GM19099 (cell line): ENCODE data around the gene BRSK2.

ENCODE experiments used
- POLR2A ChIP-seq: IDR thresholded peaks from 3 replicates; pipeline ENCODE4 v1.6.1; 2011; ENCODE audit warnings: low read depth; ENCODE audit not compliant: insufficient read length; ENCODE audit errors: extremely low read depth

Gene BRSK2

DNA sequence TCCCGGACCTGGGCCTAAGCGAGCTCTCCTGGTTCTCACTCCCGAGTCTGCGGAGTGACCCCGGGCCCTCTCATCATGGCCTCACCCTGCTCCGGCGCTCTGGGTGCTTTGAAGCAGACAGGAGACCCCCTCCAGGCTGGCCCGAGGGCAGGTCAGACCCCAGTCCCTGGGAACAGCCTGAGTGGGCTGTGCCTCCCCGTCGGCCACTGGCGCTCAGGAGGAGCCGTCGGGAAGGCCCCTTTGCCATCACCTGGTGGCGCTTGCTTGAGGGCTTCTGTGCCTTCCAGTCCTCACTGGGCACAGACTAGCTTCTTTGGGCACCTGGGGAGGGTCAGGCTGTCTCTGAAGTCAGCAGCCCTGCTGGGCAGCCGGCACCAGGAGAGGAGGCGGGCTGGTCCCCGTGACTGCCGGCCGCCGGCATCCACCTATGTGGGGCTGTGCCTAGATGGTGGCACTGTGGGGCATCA, 6.7 kb downstream of the BRSK2 start:
- no peak for TF ChIP-seq POLR2A

DNA sequence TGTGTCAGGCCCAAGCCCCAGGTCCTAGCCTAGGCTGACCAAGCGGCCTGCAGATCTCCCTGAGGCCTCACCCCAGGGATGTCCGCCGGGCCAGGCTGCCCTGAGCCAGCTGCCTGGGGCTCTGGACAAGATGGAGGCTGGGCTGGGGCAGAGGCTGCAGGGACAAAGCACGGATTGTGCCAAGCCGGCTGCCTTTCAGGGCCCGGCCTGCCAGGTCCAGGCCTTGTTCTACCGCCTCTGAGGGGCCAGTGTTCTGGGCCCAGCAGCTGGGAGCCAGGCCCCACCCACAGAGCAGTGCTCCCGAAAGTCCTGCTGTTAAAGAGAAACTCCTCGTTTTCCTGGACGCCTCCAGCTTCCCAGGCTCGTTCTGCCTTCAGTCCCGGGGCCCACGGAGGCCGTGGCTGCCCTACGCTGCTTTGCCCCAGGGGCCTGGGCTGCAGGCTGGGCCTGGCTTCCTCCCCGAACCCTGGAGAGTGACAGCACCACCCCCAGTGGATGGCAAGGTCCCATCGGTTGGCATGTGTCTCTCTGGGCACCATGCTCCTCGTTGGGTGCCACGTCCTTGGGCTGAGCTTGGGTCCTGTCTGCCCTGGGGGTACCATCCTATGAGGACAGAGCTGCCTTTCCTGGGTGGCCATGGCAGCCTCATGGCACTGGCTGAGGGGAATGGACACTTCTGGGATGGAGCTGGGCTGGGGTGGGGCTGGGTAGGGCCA, 7.6 kb downstream of the BRSK2 start:
- no peak for TF ChIP-seq POLR2A

DNA sequence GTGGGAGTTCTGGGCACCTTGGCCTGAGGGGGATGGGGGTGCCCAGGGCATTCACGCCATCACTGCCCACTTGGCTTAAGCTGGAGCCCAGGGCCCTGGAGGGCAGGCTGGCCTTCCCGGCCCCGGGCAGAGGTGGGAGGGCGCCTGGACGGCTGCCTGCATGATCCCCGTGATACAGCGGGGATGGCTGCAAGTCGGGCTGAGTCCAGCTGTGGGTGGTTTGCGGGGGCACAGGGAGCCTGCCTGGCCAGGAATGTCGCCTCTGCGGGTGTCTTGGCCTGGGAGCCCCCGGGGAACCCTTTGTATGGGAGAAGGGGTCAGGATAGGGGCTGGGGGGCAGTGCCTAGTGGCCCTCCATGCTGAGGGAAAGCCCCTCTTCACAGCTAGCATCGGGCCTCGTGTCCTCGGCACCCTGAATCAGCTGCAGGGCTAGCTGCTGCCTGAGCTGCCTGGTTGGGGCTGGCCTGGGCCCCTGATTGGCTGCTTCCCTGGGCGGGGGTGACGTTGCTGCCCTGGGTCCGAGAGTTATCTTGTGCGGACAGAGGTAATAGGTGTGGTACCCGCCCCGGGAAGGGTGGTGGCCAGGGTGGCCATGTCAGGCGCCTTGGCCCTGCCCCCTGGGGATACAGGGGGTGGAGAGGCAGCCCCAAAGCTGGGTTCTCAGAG, 8.3 kb downstream of the BRSK2 start:
- TF ChIP-seq POLR2A: no peak

DNA sequence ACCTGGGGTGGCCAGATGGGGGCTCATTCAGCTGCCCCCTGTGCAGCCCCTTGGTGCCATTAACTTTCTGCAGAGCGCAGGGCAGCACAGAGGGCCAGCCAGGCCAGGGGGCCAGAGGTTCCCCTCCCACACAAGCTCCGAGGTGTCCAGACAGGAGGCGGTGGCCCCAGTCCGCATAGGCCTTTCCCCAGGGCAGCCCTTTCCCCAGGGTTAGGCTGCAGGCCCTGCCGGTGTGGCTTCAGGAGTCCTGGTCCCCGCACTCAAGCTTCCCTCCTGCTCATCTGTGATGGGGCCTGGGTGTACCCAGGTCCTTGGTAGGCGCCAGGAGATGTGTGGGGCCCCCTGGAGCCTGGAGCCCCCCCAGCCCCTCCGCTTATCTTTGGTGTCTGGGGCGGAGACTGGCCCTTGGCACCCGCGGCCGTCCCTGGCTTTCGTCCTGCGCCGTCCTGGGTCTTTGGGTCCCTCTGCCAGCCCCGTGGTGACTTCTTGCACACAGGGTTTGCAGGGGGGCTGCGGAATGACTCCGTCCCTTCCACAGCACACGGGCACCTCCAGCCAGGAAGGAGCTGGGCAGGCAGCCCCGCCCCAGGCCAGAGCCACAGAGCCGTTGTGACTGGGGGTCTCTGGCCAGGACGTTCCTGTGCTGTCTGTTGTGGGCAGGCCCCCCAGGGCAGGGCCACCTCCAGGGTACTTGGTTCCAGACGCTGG, 8.9 kb downstream of the BRSK2 start:
- no peak for TF ChIP-seq POLR2A

DNA sequence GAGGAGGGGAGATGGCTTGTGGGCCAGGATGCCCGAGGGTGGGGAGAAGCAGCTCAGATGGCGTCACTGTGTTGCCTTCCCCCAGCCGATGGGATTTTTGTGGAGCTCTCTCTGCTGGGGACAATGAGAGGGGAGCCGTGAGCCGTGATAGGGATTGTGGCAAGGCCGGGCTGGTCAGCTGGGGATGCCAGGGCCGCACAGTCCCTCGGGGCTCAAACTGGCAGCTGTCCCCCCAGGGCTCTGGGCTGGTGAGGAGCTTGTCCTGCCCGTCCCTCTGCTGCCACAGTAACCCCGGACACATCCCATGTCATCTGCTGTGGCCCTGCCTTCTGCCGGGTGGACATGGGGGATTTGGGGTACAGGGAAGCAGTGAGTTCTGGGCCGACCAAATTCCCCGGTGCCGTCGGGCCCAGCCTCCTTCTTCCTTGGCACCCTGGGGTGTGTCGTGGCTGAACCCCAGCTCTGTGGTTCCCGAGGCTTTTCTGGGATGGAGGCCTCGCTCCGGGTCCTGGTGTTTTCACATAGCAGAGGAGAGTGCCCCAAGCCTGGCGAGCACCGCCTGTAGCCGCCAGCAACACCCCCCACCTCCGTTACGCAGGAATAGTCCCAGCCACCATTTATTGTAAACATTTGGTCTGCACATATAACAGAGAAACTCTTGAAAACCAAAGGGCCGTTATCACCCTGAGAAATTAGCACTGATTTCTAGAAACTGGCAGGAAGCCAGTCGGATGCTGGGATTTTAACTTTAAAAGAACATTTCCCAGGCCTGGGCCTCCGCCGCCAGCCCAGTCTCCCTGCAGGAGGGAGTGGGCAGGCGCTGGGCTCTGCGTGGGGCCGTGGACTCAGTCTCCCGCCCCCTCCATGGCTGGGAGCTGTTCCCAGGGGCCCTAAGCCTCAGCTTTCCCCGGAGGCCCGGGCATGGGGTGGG, 9.9 kb downstream of the BRSK2 start:
- no peak for TF ChIP-seq POLR2A

DNA sequence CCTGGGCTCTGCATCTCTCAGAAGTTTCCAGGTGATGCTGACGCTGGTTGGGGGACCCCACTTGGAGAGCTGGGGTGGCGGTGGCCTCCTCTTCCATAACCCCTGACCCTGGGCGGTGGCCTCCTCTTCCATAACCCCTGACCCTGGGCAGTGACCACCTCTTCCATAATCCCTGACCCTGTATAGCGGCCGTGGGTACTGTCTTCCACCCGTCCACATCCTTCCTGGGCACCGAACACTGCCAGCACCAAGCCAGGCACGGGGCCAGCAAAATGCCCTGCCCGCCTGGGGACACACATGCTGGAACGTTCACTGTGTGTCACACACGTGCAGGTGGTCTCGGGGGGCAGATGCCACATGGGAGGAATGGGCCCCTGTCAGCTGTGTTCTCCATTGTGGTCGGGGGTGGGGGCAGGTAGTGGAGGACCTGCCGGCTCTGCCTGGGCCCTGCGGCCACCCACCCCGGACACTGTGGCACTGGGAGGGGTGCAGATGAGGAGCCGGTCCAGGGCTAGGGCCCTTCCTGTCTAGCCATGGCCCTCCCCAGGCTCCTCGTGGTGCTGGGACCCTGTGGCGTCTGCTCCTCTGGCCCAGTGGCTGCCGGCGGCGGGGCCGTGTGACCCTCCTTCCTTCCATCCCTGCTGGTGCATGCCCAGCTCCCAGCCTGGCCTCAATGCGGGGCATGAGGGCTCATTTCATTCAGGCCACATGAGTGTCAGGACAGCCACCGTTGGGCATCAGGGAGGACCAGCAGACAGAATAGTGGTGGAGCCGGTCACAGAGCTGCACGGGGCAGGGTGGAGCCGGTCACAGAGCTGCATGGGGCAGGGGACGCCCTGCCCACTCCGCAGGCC, 10.8 kb downstream of the BRSK2 start:
- TF ChIP-seq POLR2A: no peak

DNA sequence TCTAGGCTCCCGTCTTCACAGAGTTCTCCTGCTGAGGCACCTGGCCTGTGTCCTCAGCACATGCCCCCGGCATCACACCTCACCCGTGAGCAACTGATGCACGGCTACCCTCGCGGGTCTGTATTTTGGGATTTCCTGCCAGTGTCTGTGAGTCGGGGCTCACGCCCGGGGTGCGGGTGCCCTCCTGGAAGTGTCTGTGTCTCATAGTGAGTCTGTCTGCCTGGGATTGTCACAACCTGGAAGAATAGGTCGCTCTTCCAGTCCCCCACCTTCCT, 11.4 kb downstream of the BRSK2 start:
- TF ChIP-seq POLR2A: no peak

DNA sequence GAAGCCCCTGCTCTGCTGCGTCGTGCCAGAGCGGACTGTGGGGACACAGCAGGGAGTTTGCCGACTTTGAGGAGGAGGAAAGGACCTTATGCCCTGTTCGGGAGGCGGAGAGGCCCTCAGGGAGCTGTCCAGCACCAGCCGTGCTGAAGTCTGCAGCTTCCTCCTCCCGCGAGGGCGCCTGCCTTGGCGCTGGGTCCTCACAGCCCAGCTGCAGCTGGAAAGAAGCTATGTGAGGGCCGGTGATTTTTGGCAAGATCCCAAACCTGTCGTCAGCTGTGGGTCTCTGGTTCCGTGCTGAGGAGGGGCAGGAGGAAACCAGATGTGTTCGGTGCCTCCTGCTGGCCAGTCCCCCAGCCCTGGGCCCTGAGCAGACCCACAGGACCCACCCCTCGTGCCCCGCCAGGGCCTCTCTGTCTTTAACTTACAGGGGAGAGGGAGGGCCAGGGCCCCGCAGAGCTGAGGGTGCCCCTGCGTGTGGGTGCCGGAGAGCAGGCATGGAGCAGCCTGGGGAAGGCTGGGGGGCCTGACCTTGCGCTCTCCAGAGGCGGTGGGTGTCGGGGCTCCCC, 12.0 kb downstream of the BRSK2 start:
- TF ChIP-seq POLR2A: no peak

DNA sequence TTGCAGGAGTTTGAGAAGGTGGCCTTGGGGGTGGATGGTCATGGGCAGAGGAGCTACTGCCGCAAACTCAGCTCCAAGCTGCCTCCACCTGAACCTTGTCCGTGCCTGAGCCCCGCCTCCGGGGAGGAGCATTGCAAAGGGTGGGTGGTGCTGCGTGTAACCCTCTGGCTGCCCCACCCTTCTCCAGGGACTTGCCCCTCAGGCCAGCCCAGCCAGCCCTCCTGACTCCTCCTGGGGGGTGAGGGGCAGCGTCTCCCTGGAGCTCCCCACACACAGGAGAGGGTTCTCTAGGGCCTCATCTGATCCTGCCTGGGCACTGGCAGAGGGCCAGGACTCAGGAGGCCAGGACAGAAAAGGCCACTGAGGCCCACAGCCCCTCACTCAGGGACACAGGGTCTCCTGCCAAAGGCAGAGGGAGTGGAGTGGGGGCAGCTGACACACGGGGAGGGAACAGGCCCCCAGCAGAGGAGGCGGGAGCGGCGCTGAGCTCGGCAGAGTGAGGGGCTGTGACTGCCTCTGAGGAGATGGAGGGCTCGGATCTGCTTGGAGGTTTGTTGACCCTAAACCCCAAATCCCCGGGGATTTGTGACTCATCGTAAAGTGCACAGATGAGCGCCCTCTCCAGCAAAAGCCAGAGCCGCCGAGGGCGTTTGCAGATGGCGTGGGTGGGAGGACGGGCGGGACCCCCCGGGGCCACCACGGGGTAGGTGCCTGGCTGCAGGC, 12.8 kb downstream of the BRSK2 start:
- TF ChIP-seq POLR2A: no peak

DNA sequence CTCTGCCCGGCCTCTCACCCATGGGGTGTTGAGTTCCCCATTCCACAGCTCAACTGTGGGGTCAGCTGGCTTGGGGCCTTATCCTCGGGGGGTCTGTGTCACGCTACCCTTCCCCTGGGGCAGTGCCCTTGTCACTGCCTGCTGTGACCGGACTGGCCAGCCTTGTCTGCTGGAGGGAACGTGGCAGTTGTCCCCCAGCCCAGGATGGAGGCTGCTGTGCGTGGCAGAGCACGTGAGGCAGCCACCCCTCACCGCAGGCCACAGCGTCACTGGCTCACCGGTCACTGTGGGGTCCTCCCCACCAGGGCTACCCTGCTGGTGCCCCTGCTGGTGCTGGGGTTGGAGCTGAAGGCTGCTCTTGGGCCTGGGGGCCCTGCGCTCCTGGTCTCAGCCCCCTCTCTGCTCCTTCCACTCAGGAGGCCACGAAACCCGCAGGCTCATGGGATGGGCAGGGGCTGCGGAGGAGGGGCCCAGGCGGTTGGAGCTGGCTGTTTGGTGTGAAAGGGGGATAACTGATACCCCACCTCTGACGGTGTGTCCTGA, 13.4 kb downstream of the BRSK2 start:
- TF ChIP-seq POLR2A: no peak

DNA sequence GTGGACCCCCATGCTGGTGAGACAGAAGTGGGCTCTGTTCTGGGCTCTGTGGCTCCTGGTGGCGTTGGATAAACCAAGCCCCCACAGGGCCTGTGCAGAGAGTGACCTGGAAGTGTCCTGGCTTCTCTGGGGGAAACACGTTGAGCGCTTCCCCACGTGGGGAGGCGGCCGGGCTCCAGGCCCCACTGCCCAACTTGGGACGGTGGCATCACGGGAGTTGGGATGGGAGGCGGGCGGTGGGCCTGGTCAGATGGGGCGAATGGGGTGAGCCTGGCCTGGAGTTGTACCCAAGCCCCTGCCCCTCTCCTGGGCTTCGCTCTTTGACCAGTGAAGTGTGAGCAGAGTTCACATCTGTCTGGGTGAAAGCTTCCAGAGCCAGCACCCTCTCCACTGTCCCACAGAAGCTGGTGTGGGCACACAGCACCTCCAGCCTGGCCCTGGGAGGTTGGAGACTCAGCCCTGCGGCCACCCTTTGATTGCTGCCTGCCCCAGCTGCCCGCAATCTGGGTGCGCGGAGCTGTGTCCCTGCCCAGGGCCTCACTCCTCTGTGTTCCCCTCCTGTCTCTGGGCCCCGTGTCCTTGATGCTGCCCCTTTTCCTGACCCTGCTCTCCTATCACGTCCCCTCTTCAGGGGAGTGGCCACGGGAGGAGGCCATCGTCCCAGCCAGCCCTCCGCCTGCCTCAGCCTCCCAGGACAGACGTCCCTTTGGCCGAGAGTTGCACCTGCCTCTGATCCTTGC, 14.2 kb downstream of the BRSK2 start:
- TF ChIP-seq POLR2A: no peak

DNA sequence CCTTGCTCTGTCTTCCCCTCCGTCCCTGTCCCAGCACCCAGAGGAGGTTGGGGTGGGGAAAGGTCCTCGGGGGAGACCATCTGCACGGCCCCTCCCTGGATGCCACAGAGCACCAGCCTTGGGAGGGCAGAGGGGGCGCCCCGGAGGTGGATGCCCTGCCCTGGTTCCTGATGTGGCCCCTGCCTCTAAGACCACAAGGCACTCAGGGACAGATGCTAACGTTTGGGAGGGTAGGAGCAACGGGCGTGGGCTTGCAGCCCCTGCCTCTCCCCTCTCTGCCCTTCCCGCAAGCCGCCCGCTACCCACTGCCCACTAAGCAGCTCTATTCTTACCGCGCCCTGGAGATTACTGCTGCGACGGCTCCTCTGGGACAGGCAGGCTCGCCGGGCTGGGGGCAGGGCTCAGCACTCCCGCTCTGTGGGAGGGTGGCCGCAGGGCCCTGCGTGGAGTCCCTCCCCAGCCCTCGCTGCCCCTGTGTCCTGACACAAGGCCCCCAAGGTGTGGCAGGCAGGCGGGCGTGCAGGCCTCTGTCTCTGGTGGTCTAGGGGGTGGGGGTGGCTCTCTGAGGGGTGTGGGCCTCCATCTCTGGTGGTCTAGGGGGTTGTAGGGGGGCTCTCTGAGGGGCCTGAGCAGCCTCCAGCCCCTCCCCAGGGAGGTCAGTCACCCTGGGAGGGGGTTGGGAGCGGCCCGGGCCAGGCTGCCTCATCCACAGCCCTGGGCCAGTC, 14.9 kb downstream of the BRSK2 start:
- no peak for TF ChIP-seq POLR2A
